Measurements from ENCODE around the gene NXN.
"Not testable (repeated sequence)": the region's sequence is repeated elsewhere in the genome, so short reads cannot be mapped to it uniquely, and the experiment has no call there.

NXN gene

GRCh38 chr17:773467-774312 is 205.9 kb downstream of the NXN start:
- no peak for DNase-seq (ENCODE audit: low read depth)

GRCh38 chr17:773016-773415 is 206.6 kb downstream of the NXN start:
- no peak for DNase-seq (ENCODE audit: low read depth)

GRCh38 chr17:767076-767475 is 212.5 kb downstream of the NXN start:
- no peak for DNase-seq (ENCODE audit: low read depth)

- DNase-seq (ENCODE audit: low read depth): no peak
Measured at GRCh38 chr17:760371-760770, 219.2 kb downstream of the NXN start.

- DNase-seq (ENCODE audit: low read depth): no peak
Measured at GRCh38 chr17:759964-760363, 219.6 kb downstream of the NXN start.

GRCh38 chr17:756010-756567 is 223.5 kb downstream of the NXN start:
- not testable (repeated sequence) for DNase-seq (ENCODE audit: low read depth)

- DNase-seq (ENCODE audit: low read depth): not testable (repeated sequence)
Measured at GRCh38 chr17:755319-755961, 224.1 kb downstream of the NXN start.

- no peak for DNase-seq (ENCODE audit: low read depth)
Measured at GRCh38 chr17:753418-753817, 226.2 kb downstream of the NXN start.

- DNase-seq (ENCODE audit: low read depth): peak; percentile 59
Measured at GRCh38 chr17:752620-753219, 226.9 kb downstream of the NXN start.

GRCh38 chr17:752002-752619 is 227.5 kb downstream of the NXN start, which contains the start of gene GEMIN4:
GEMIN4 (minus strand) TSS chr17:752264; CDS start chr17:752142, 122 bp downstream.
- peak; percentile 73 for DNase-seq (ENCODE audit: low read depth)

GRCh38 chr17:751269-752001 is 228.1 kb downstream of the NXN start:
- peak; percentile 39 for DNase-seq (ENCODE audit: low read depth)

- no peak for DNase-seq (ENCODE audit: low read depth)
Measured at GRCh38 chr17:750431-751037, 229.0 kb downstream of the NXN start.

GRCh38 chr17:749359-749758 is 230.2 kb downstream of the NXN start:
- DNase-seq (ENCODE audit: low read depth): not testable (repeated sequence)

Data from amniotic epithelial cell (primary cell).